ENCODE data around the gene UTS2R. TPM values are rescaled to one million over a fixed set of nuclear protein-coding genes. Genes with fewer than 3 reads are reported as not detected.

Gene UTS2R
- polyA plus RNA-seq, 1 donor from 2014 or later, result not detected

DNA sequence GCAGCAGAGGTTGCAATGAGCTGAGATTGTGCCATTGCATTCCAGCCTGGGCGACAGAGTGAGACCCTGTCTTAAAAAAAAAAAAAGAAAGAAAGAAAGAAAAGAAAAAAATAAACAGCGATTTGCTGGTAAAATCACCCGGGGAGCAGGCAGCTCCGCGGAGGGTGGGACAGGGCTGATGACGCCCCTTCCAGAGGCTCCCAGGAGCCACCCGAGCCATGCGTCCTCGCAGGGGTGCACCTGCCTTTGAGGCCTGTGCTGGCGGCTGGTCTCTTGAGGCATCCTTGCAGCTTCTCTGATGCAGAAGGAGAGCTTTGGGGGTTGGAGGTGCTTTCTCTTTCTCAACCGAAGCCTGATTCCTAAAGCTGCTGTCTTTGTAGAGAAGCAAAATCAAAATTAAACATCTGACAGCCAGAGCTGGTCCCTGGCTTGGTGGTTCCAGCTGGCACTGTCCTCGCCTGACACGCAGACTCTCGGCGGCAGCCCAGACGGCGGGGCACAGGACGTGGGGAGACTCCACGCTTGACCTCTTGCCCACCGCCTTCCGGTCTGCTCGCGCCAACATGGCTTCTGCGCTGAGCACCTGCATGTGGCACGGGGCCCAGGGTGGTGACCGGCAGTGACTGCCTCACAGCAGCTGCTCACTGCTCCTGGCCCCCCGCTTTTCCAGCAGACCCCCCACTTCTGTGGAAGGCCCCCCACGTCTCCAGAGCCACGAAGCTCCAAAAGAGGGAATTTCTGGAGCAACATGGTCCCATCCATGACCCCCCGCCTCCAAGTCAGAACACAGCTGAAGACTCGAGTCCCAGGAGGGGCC, 6.6 kb downstream of the UTS2R start:
- no peaks in the 10 kb centered on the region for H3F3A ChIP-seq (ENCODE audit: insufficient read depth, low read length, poor library complexity, severe bottlenecking)
- no peaks in the 10 kb centered on the region for H3K79me2 ChIP-seq (replicated peaks; ENCODE audit: insufficient read depth, low read length)
- H3K9me3 ChIP-seq (ENCODE audit: low read length), result no peaks in the 10 kb centered on the region
- H3K4me2 ChIP-seq (ENCODE audit: low read length), result no peak overlapping the region
- TF ChIP-seq EZH2 (IDR thresholded peaks at IDR 0.05; ENCODE audit: borderline replicate concordance, insufficient read depth, low read length, poor library complexity, severe bottlenecking) (no peak), TAF1 (IDR thresholded peaks at IDR 0.05; ENCODE audit: low read depth) (no peak), SMC3 (conservative IDR thresholded peaks at IDR 0.05; ENCODE audit: poor library complexity) (no peak), RAD21 (conservative IDR thresholded peaks at IDR 0.05) (no peak), MXI1 (conservative IDR thresholded peaks at IDR 0.05; ENCODE audit: poor library complexity, severe bottlenecking) (no peak), POLR2AphosphoS5 (IDR thresholded peaks at IDR 0.05) (no peak), EP300 (conservative IDR thresholded peaks at IDR 0.05; ENCODE audit: poor library complexity, severe bottlenecking) (no peak)
- TF ChIP-seq, protein P1, sequence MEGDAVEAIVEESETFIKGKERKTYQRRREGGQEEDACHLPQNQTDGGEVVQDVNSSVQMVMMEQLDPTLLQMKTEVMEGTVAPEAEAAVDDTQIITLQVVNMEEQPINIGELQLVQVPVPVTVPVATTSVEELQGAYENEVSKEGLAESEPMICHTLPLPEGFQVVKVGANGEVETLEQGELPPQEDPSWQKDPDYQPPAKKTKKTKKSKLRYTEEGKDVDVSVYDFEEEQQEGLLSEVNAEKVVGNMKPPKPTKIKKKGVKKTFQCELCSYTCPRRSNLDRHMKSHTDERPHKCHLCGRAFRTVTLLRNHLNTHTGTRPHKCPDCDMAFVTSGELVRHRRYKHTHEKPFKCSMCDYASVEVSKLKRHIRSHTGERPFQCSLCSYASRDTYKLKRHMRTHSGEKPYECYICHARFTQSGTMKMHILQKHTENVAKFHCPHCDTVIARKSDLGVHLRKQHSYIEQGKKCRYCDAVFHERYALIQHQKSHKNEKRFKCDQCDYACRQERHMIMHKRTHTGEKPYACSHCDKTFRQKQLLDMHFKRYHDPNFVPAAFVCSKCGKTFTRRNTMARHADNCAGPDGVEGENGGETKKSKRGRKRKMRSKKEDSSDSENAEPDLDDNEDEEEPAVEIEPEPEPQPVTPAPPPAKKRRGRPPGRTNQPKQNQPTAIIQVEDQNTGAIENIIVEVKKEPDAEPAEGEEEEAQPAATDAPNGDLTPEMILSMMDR (IDR thresholded peaks at IDR 0.05; ENCODE audit: poor library complexity, severe bottlenecking), result no peak
- TF ChIP-seq, protein P2, sequence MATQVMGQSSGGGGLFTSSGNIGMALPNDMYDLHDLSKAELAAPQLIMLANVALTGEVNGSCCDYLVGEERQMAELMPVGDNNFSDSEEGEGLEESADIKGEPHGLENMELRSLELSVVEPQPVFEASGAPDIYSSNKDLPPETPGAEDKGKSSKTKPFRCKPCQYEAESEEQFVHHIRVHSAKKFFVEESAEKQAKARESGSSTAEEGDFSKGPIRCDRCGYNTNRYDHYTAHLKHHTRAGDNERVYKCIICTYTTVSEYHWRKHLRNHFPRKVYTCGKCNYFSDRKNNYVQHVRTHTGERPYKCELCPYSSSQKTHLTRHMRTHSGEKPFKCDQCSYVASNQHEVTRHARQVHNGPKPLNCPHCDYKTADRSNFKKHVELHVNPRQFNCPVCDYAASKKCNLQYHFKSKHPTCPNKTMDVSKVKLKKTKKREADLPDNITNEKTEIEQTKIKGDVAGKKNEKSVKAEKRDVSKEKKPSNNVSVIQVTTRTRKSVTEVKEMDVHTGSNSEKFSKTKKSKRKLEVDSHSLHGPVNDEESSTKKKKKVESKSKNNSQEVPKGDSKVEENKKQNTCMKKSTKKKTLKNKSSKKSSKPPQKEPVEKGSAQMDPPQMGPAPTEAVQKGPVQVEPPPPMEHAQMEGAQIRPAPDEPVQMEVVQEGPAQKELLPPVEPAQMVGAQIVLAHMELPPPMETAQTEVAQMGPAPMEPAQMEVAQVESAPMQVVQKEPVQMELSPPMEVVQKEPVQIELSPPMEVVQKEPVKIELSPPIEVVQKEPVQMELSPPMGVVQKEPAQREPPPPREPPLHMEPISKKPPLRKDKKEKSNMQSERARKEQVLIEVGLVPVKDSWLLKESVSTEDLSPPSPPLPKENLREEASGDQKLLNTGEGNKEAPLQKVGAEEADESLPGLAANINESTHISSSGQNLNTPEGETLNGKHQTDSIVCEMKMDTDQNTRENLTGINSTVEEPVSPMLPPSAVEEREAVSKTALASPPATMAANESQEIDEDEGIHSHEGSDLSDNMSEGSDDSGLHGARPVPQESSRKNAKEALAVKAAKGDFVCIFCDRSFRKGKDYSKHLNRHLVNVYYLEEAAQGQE (IDR thresholded peaks at IDR 0.05; ENCODE audit: borderline replicate concordance), result no peak
- no peaks in the 10 kb centered on the region for H3K9me2 ChIP-seq (ENCODE audit: insufficient read depth, low read length)
- no peaks in the 10 kb centered on the region for H4K20me1 ChIP-seq (ENCODE audit: insufficient read depth)
- H2AFZ ChIP-seq (ENCODE audit: low read depth, low read length), result no peak overlapping the region
- no peak overlapping the region for H3K9ac ChIP-seq (ENCODE audit: low read length)
- H3K36me3 ChIP-seq (ENCODE audit: insufficient read depth, low read length), result no peaks in the 10 kb centered on the region
- H3K27ac ChIP-seq (ENCODE audit: low read length), result no peak overlapping the region
- no peak overlapping the region for H3K4me3 ChIP-seq (ENCODE audit: low read length)
- H3K27me3 ChIP-seq (ENCODE audit: insufficient read depth, low read depth, low read length), result peaks cover 4% of the 10 kb centered on the region

DNA sequence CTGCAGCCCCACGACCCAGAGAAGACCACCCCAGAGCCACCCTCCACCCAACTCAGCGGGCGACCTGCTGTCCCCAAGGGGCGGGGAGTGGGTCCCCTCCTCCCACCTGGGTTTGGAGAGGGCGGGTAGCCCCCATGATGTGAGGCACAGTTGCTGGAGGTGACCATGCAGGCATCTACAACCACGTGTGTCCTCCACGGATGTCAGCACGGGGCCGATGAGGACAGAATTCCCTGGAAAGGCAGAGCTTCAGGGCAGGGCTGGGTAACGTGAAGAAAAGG, 7.1 kb downstream of the UTS2R start:
- Histone ChIP-seq H4K20me1 (ENCODE audit: insufficient read depth) (no peaks in the 10 kb centered on the region), H3K9me2 (ENCODE audit: insufficient read depth, low read length) (no peaks in the 10 kb centered on the region), H2AFZ (ENCODE audit: low read depth, low read length) (no peak overlapping the region), H3K4me3 (ENCODE audit: low read length) (no peak overlapping the region), H3K9ac (ENCODE audit: low read length) (no peak overlapping the region), H3K27ac (ENCODE audit: low read length) (no peak overlapping the region), H3F3A (ENCODE audit: insufficient read depth, low read length, poor library complexity, severe bottlenecking) (no peaks in the 10 kb centered on the region), H3K27me3 (ENCODE audit: insufficient read depth, low read depth, low read length) (peaks cover 4% of the 10 kb centered on the region), H3K9me3 (ENCODE audit: low read length) (no peaks in the 10 kb centered on the region), H3K36me3 (ENCODE audit: insufficient read depth, low read length) (no peaks in the 10 kb centered on the region), H3K4me2 (ENCODE audit: low read length) (no peak overlapping the region), H3K79me2 (replicated peaks; ENCODE audit: insufficient read depth, low read length) (no peaks in the 10 kb centered on the region)
- TF ChIP-seq RAD21 (conservative IDR thresholded peaks at IDR 0.05), result no peak
- TF ChIP-seq EZH2 (IDR thresholded peaks at IDR 0.05; ENCODE audit: borderline replicate concordance, insufficient read depth, low read length, poor library complexity, severe bottlenecking), result no peak
- TF ChIP-seq MXI1 (conservative IDR thresholded peaks at IDR 0.05; ENCODE audit: poor library complexity, severe bottlenecking), result no peak
- TF ChIP-seq, protein P1 (IDR thresholded peaks at IDR 0.05; ENCODE audit: poor library complexity, severe bottlenecking), result no peak
- TF ChIP-seq, protein P2 (IDR thresholded peaks at IDR 0.05; ENCODE audit: borderline replicate concordance), result no peak
- TF ChIP-seq SMC3 (conservative IDR thresholded peaks at IDR 0.05; ENCODE audit: poor library complexity), result no peak
- no peak for TF ChIP-seq POLR2AphosphoS5 (IDR thresholded peaks at IDR 0.05)
